EL (cell line): ENCODE results near the gene FGFR3.
"Not testable (repeated sequence)": the region's sequence is repeated elsewhere in the genome, so short reads cannot be mapped to it uniquely, and the experiment has no call there.

Experiments
- DNase-seq: peaks from one replicate; pipeline ENCODE4 v3.0.0-alpha.2; 2016

FGFR3 gene

DNA sequence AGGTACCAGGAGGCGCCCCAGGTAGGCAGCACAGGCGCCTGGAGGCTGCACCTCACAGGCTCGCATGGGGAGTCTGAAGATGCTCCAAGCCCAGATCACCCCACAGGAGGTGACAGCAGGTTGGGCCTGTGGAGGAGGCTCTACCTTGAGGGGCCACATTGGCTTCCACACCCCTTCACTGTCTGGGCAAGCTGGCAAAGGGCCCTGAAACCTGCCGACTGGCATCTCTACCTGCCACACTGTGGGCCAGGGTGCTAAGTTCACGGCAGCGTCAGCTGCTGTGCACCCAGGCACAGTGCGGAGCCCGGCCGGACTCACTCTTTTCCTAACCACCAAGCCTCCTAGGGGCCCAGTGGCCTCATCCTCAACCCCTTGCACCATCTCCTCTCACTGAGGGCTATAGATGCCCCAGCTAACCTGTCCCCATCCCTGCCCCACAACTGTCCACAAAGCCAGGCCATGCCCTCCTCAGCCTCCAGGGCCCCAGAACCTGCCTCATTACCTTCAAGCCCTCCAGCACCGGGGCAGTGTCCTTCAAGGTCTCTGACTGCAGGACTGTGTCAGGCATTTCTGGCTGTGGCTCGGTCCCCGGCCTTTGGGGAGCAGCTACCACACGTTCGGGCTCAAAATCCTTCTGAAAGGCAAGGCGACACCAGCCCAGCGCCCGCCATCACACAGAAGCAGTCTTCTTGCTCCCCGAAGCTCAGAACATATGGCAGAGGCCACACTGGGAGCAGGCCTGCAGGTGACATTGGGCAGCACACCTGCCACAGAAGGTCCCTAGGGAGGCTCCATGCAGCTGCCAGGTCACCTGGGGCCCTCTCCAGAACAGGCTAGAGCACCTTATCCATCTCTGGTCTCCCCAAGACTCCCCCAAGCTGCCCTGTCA lies 28.8 kb downstream of the FGFR3 start:
- no peak for DNase-seq

- DNase-seq, result no peak
Measured at GRCh38 chr4:1822568-1823544, 29.8 kb downstream of the FGFR3 start.

- no peak for DNase-seq
Measured at GRCh38 chr4:1823545-1823932, 30.4 kb downstream of the FGFR3 start.

DNA sequence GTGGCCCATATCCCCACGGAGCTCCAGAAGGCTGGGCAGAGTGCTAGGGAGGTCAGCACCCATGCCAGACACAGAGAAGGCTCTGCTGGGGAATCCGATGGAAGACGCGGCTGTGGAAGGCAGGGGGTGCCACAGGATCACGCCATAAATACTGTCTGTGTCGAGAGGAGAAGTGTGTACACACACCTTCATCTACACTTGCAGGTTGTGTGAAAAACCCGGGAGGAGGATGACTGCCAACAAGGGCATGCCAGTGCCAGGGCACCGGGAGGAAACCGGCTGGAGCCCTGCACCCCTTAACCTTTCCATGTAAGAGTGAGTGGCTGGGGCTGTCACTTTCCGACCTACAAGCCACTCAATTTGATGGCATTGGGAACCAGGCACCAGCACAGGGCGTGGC lies 31.7 kb downstream of the FGFR3 start:
- no peak for DNase-seq

GRCh38 chr4:1825326-1825725 lies 32.2 kb downstream of the FGFR3 start:
- DNase-seq, result no peak

GRCh38 chr4:1826531-1827350 lies 33.6 kb downstream of the FGFR3 start:
- no peak for DNase-seq

DNA sequence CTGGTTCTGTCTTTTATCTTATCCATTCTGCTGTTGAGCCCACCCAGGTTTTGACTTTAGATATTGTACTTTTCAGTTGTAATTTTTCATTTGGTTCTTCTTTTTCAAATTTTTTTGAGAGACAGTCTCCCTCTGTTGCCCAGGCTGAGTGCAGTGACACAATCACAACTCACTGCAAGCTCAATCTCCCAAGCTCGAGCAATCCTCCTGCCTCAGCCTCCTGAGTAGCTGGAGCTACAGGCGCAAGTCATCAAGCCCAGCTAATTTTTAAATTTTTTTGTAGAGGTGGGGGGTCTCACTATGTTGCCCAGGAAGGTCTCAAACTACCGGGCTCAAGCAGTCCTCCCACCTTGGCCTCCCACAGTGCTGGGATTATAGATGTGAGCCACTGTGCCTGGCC lies 37.1 kb downstream of the FGFR3 start:
- no peak for DNase-seq

DNA sequence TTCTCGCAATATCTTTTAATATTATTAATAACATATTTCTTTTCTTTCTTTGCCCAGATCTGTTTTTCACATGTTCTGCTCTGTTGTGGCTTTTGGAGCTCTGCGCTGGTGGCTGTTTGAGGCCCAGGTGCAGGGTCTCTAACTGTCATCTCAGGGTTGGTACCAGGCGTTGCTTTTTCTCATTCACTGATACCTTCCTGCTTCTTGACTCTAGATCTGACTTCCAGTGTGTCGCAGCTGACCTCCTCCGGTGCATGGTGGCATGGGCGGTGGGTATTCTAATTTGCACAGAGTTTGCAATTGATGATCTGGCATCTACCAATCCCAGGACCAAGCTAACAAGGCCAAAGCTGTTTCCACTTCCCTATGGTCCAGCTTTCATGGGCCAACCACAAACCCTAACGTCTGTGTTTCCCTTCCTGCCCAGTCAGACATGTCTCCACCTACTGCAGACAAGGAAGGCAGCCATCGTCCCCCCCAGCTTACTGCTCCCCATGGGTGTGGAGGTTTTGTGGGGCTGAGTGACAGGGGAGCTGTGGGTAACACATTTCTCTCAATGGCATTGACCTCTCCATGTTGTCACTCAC lies 37.6 kb downstream of the FGFR3 start:
- DNase-seq, result no peak

GRCh38 chr4:1831331-1831730 lies 38.2 kb downstream of the FGFR3 start:
- DNase-seq, result no peak

DNA sequence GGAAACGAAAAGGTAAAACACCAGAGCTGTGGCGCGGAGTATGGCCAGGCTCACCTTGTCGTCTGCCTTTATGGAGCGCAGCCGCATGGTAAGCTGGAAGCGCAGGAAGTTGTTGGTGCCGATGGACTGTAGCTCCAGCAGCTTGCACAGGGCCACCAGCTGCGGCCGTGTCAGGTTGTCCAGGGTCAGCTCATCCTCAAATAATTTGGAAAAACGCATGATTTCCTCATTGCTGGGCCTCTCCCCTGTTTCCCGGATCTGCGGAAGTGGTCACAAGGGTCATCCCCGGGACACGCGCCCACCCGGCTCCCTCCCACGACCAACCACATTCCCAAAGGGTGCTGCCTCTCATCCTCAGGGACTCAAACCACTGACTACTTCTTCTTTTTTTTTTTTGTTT lies 39.6 kb downstream of the FGFR3 start:
- no peak for DNase-seq

DNA sequence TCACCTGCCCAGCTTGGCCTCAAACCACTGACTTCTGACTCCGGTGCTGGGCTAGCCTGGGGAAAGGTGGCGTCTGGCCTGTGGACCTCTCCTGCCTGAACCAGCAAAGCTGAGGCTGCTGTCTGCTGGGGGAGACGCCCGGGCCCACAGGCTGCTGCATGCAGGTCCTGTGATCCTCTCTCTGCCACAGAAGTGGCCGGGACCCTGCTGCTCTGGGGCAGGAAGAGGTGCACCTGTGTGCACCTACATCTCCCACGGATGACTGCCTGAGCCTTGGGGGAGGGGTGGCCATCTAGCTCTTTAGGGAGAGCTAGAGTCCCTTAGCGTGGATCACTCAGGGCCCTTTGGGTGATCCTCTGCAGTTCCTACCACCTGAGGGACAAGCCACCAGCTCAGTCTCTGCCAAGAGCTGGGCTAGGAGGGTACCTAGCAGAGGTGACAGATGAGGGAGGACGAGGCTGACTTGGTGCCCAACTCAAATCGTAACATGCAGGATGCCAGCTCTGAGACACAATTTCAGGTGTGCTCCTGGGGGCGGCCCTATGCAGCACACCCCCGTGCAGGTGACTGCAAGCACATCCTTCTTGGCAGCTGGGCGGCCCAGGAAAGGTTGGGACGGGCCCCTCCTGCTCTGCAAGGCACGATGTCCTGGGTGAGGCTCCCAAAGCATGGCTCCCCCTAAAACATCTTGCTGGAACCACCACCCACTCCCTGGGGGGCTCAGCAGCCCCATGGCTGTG lies 40.4 kb downstream of the FGFR3 start:
- DNase-seq, result no peak

GRCh38 chr4:1834047-1834775 lies 41.1 kb downstream of the FGFR3 start:
- DNase-seq, result no peak

DNA sequence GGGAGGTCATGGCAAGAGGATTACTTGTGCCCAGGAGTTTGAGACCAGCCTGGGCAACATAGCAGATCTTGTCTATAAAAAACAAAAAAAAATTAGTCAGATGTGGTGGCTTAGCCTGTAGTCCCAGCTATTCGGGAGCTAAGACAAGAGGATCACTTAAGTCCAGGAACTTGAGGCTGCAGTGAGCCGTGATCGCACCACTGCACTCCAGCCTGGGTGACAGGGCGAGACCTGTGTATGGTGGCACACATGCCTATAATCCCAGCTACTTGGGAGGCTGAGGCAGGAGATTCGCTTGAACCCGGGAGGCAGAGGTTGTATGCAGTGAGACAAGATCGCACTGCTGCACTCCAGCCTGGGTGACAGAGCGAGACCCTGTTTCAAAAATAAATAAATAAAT lies 42.7 kb downstream of the FGFR3 start:
- DNase-seq, result not testable (repeated sequence)

GRCh38 chr4:1836650-1837049 lies 43.6 kb downstream of the FGFR3 start:
- DNase-seq, result no peak

DNA sequence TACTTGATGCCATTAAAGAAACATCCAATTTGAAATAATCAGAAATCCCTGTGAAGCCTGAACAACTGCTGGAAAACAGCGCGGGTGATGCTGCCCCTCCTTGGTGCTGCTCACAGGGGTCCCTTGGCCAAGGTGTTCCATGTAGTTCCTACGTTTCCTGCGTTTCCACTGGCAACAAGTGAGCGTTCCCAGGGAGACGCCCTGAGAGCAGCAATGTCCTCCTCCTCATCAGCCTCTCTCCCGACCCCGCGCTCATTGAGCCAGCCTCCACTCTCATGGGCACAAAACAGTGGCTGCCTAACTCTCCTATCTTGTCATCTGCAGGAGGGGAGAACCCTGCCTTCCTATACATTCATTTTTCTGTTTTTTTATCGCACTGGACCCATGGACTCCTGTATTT lies 44.0 kb downstream of the FGFR3 start:
- DNase-seq, result no peak

DNA sequence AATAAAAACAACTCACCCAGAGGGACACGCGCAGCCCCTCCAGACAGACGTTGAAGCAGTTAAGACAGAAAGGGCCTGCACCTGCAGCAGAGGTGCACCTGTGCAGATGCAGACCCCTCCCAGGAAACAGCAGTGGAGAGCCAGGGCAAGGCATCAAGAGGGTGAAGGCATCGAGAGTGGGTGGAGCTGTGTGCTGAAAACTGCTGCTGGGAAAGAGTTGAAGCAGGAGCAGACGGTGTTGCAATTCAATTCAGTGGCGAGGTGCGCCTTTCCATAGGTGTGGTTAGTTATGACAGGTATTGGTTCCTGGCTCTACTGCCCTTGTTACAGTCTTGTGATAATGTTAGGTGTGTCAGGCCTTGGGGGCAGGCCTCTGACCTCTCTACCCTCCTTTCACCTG lies 46.2 kb downstream of the FGFR3 start:
- DNase-seq, result no peak

- DNase-seq, result no peak
Measured at GRCh38 chr4:1841201-1841886, 48.3 kb downstream of the FGFR3 start.

GRCh38 chr4:1841887-1842210 lies 48.8 kb downstream of the FGFR3 start:
- no peak for DNase-seq

GRCh38 chr4:1842339-1842895 lies 49.3 kb downstream of the FGFR3 start:
- DNase-seq, result no peak

GRCh38 chr4:1842993-1843448 lies 49.9 kb downstream of the FGFR3 start:
- DNase-seq, result peak; percentile 93
